ENCODE measurements around the gene ADGRF5.

Gene ADGRF5

GRCh38 chr6:46832816-46833215, 88.9 kb downstream of the ADGRF5 start:
- DNase-seq (ENCODE audit: low read depth, low spot score): no peak
- Histone ChIP-seq H3K4me3 (ENCODE audit: low read length) (no peak overlapping the region), H3K9me3 (ENCODE audit: control insufficient read depth, insufficient read depth, low read length) (no peaks in the 10 kb centered on the region), H3K4me1 (ENCODE audit: control insufficient read depth, insufficient read depth, low read length) (no peaks in the 10 kb centered on the region), H3K27ac (ENCODE audit: low read length) (no peak overlapping the region), H3K27me3 (ENCODE audit: control insufficient read depth, insufficient read depth, low read length) (no peaks in the 10 kb centered on the region), H3K36me3 (ENCODE audit: control insufficient read depth, insufficient read depth, low read length) (no peaks in the 10 kb centered on the region)
- no CpG with 5 or more reads among the region's 3 CpGs for WGBS (ENCODE audit: insufficient coverage, insufficient read length)

GRCh38 chr6:46828939-46829338, 92.8 kb downstream of the ADGRF5 start:
- no peaks in the 10 kb centered on the region for H3K27me3 ChIP-seq (ENCODE audit: control insufficient read depth, insufficient read depth, low read length)
- H3K4me1 ChIP-seq (ENCODE audit: control insufficient read depth, insufficient read depth, low read length): no peaks in the 10 kb centered on the region
- H3K36me3 ChIP-seq (ENCODE audit: control insufficient read depth, insufficient read depth, low read length): no peaks in the 10 kb centered on the region
- H3K4me3 ChIP-seq (ENCODE audit: low read length): no peak overlapping the region
- no peak overlapping the region for H3K27ac ChIP-seq (ENCODE audit: low read length)
- no CpG with 5 or more reads among the region's 2 CpGs for WGBS (ENCODE audit: insufficient coverage, insufficient read length)
- H3K9me3 ChIP-seq (ENCODE audit: control insufficient read depth, insufficient read depth, low read length): no peaks in the 10 kb centered on the region
- DNase-seq (ENCODE audit: low read depth, low spot score): no peak

GRCh38 chr6:46821458-46821881, 100.3 kb downstream of the ADGRF5 start:
- WGBS (ENCODE audit: insufficient coverage, insufficient read length): no CpG with 5 or more reads among the region's 4 CpGs
- no peaks in the 10 kb centered on the region for H3K27me3 ChIP-seq (ENCODE audit: control insufficient read depth, insufficient read depth, low read length)
- H3K9me3 ChIP-seq (ENCODE audit: control insufficient read depth, insufficient read depth, low read length): no peaks in the 10 kb centered on the region
- H3K4me3 ChIP-seq (ENCODE audit: low read length): no peak overlapping the region
- no peaks in the 10 kb centered on the region; the same call in 1 of the 2 replicates for H3K4me1 ChIP-seq (ENCODE audit: control insufficient read depth, insufficient read depth, low read length)
- no peak overlapping the region for H3K27ac ChIP-seq (ENCODE audit: low read length)
- H3K36me3 ChIP-seq (ENCODE audit: control insufficient read depth, insufficient read depth, low read length): no peaks in the 10 kb centered on the region
- no peak for DNase-seq (ENCODE audit: low read depth, low spot score)

- no peak overlapping the region for H3K27ac ChIP-seq (ENCODE audit: low read length)
- no peaks in the 10 kb centered on the region; the same call in 1 of the 2 replicates for H3K4me1 ChIP-seq (ENCODE audit: control insufficient read depth, insufficient read depth, low read length)
- H3K4me3 ChIP-seq (ENCODE audit: low read length): no peak overlapping the region
- H3K9me3 ChIP-seq (ENCODE audit: control insufficient read depth, insufficient read depth, low read length): no peaks in the 10 kb centered on the region
- no CpG with 5 or more reads among the region's 7 CpGs for whole genome bisulfite sequencing (ENCODE audit: insufficient coverage, insufficient read length)
- H3K27me3 ChIP-seq (ENCODE audit: control insufficient read depth, insufficient read depth, low read length): no peaks in the 10 kb centered on the region
- no peak for DNase-seq (ENCODE audit: low read depth, low spot score)
- H3K36me3 ChIP-seq (ENCODE audit: control insufficient read depth, insufficient read depth, low read length): no peaks in the 10 kb centered on the region
These were observed 102.2 kb downstream of the ADGRF5 start for GRCh38 chr6:46819561-46819960.

- H3K36me3 ChIP-seq (ENCODE audit: control insufficient read depth, insufficient read depth, low read length): no peaks in the 10 kb centered on the region
- H3K4me1 ChIP-seq (ENCODE audit: control insufficient read depth, insufficient read depth, low read length): no peaks in the 10 kb centered on the region; the same call in 1 of the 2 replicates
- no peak for DNase-seq (ENCODE audit: low read depth, low spot score)
- no peaks in the 10 kb centered on the region for H3K27me3 ChIP-seq (ENCODE audit: control insufficient read depth, insufficient read depth, low read length)
- H3K4me3 ChIP-seq (ENCODE audit: low read length): no peak overlapping the region
- WGBS (ENCODE audit: insufficient coverage, insufficient read length): no CpG with 5 or more reads among the region's 1 CpG
- no peak overlapping the region for H3K27ac ChIP-seq (ENCODE audit: low read length)
- H3K9me3 ChIP-seq (ENCODE audit: control insufficient read depth, insufficient read depth, low read length): no peaks in the 10 kb centered on the region
These were observed 105.1 kb downstream of the ADGRF5 start for GRCh38 chr6:46816626-46817025.

GRCh38 chr6:46815130-46815529, 106.6 kb downstream of the ADGRF5 start:
- H3K27ac ChIP-seq (ENCODE audit: low read length): no peak overlapping the region
- DNase-seq (ENCODE audit: low read depth, low spot score): no peak
- H3K27me3 ChIP-seq (ENCODE audit: control insufficient read depth, insufficient read depth, low read length): no peaks in the 10 kb centered on the region
- H3K9me3 ChIP-seq (ENCODE audit: control insufficient read depth, insufficient read depth, low read length): no peaks in the 10 kb centered on the region
- H3K4me1 ChIP-seq (ENCODE audit: control insufficient read depth, insufficient read depth, low read length): no peaks in the 10 kb centered on the region; the same call in 1 of the 2 replicates
- WGBS (ENCODE audit: insufficient coverage, insufficient read length): no CpG with 5 or more reads among the region's 4 CpGs
- H3K36me3 ChIP-seq (ENCODE audit: control insufficient read depth, insufficient read depth, low read length): no peaks in the 10 kb centered on the region
- H3K4me3 ChIP-seq (ENCODE audit: low read length): no peak overlapping the region

- H3K36me3 ChIP-seq (ENCODE audit: control insufficient read depth, insufficient read depth, low read length): no peaks in the 10 kb centered on the region
- H3K27me3 ChIP-seq (ENCODE audit: control insufficient read depth, insufficient read depth, low read length): no peaks in the 10 kb centered on the region
- no peak overlapping the region for H3K27ac ChIP-seq (ENCODE audit: low read length)
- WGBS (ENCODE audit: insufficient coverage, insufficient read length): no CpG with 5 or more reads among the region's 1 CpG
- no peak for DNase-seq (ENCODE audit: low read depth, low spot score)
- H3K4me3 ChIP-seq (ENCODE audit: low read length): no peak overlapping the region
- H3K9me3 ChIP-seq (ENCODE audit: control insufficient read depth, insufficient read depth, low read length): no peaks in the 10 kb centered on the region
- no peaks in the 10 kb centered on the region for H3K4me1 ChIP-seq (ENCODE audit: control insufficient read depth, insufficient read depth, low read length)
These were observed 112.9 kb downstream of the ADGRF5 start for GRCh38 chr6:46808806-46809205.

Data from iPS DF 6.9 (cell line).